Mesenchymal stem cell (in vitro differentiated cells and primary cell): ENCODE data around the gene UCN.
"Not testable (repeated sequence)": the region's sequence is repeated elsewhere in the genome, so short reads cannot be mapped to it uniquely, and the experiment has no call there.

ENCODE experiments used
- DNase-seq: peaks from one replicate; pipeline ENCODE4 v3.0.0-alpha.2; 2013
- H2AFZ ChIP-seq: one replicate; pipeline ENCODE4 v1.6.1; 2013; ENCODE audit warnings: low read depth, mild to moderate bottlenecking, control low read depth, inconsistent platforms, low read length, moderate library complexity
- H2AK5ac ChIP-seq: 2 replicates; pipeline ENCODE4 v1.6.1; 2013; ENCODE audit warnings: low read length, moderate library complexity, mild to moderate bottlenecking, inconsistent platforms; ENCODE audit not compliant: severe bottlenecking
- H2BK120ac ChIP-seq: one replicate; pipeline ENCODE4 v1.6.1; 2013; ENCODE audit warnings: low read depth, mild to moderate bottlenecking, inconsistent platforms, low read length, moderate library complexity
- H2BK12ac ChIP-seq, 2 experiments: one replicate each; pipeline ENCODE4 v1.6.1; 2013; ENCODE audit warnings: inconsistent platforms in 2 of 2, low read length in 2 of 2, mild to moderate bottlenecking in 2 of 2, moderate library complexity in 2 of 2, control low read depth in 1 of 2
- H2BK15ac ChIP-seq: one replicate; pipeline ENCODE4 v1.6.1; 2013; ENCODE audit warnings: mild to moderate bottlenecking, low read depth, inconsistent platforms; ENCODE audit not compliant: poor library complexity, severe bottlenecking
- H2BK5ac ChIP-seq: 2 replicates; pipeline ENCODE4 v1.6.1; 2013; ENCODE audit warnings: low read depth, mild to moderate bottlenecking, low read length, control low read depth, inconsistent platforms; ENCODE audit not compliant: poor library complexity, severe bottlenecking
- H3K14ac ChIP-seq, 2 experiments: one replicate each; pipeline ENCODE4 v1.6.1; 2013; ENCODE audit warnings: inconsistent platforms in 2 of 2, low read length in 2 of 2, control low read depth in 1 of 2, mild to moderate bottlenecking in 1 of 2, moderate library complexity in 1 of 2
- H3K18ac ChIP-seq, 2 experiments: one replicate each; pipeline ENCODE4 v1.6.1; 2013; ENCODE audit warnings: inconsistent platforms in 2 of 2, low read length in 2 of 2, control low read depth in 1 of 2, low read depth in 1 of 2, mild to moderate bottlenecking in 1 of 2
- H3K23ac ChIP-seq, 2 experiments: one replicate each; pipeline ENCODE4 v1.6.1; 2013; ENCODE audit warnings: inconsistent platforms in 2 of 2, low read length in 2 of 2, mild to moderate bottlenecking in 2 of 2, moderate library complexity in 2 of 2, control low read depth in 1 of 2
- H3K27ac ChIP-seq: 2 replicates; pipeline ENCODE4 v1.5.1; 2013; ENCODE audit warnings: mild to moderate bottlenecking, moderate library complexity, low read length, control low read depth, inconsistent platforms; ENCODE audit not compliant: poor library complexity, severe bottlenecking
- H3K27me3 ChIP-seq, 2 experiments: 2 replicates each; pipeline versions ENCODE4 v1.6.1 to v1.7.0; 2013; ENCODE audit warnings: low read length in 2 of 2, mild to moderate bottlenecking in 2 of 2, moderate library complexity in 2 of 2, control low read depth in 1 of 2, inconsistent platforms in 1 of 2; ENCODE audit not compliant: control insufficient read depth in 1 of 2, insufficient read depth in 1 of 2
- H3K36me3 ChIP-seq, 2 experiments: 2 replicates each; pipeline versions ENCODE4 v1.6.1 to v1.7.0; 2013; ENCODE audit warnings: low read length in 2 of 2, control low read depth in 1 of 2, inconsistent platforms in 1 of 2, low read depth in 1 of 2, mild to moderate bottlenecking in 1 of 2; ENCODE audit not compliant: insufficient read depth in 2 of 2, control insufficient read depth in 1 of 2
- H3K4ac ChIP-seq, 2 experiments: one replicate each; pipeline ENCODE4 v1.6.1; 2013; ENCODE audit warnings: inconsistent platforms in 2 of 2, low read length in 2 of 2, mild to moderate bottlenecking in 2 of 2, moderate library complexity in 2 of 2, control low read depth in 1 of 2, low read depth in 1 of 2
- H3K4me1 ChIP-seq: 2 replicates; pipeline ENCODE4 v1.6.1; 2013; ENCODE audit warnings: low read depth, low read length, control low read depth; ENCODE audit not compliant: control insufficient read depth, insufficient read depth
- H3K4me2 ChIP-seq: 2 replicates; pipeline ENCODE4 v1.6.1; 2013; ENCODE audit warnings: low read length, mild to moderate bottlenecking, inconsistent platforms; ENCODE audit not compliant: poor library complexity, severe bottlenecking
- H3K4me3 ChIP-seq, 2 experiments: 2 replicates each; pipeline versions ENCODE4 v1.5.1 to v1.7.0; 2013; ENCODE audit warnings: low read length in 2 of 2, mild to moderate bottlenecking in 2 of 2, control low read depth in 1 of 2, low read depth in 1 of 2; ENCODE audit not compliant: insufficient read depth in 1 of 2
- H3K79me1 ChIP-seq: replicated peaks from 2 replicates; pipeline ENCODE4 v1.6.1; 2013; ENCODE audit warnings: mild to moderate bottlenecking, control low read depth, low read length, inconsistent platforms; ENCODE audit not compliant: poor library complexity, severe bottlenecking
- H3K9ac ChIP-seq: 2 replicates; pipeline ENCODE4 v1.7.0; 2013; ENCODE audit warnings: mild to moderate bottlenecking, low read length, moderate library complexity
- H3K9me3 ChIP-seq: 2 replicates; pipeline ENCODE4 v1.7.0; 2013; ENCODE audit warnings: mild to moderate bottlenecking, low read length; ENCODE audit not compliant: control insufficient read depth
- H4K8ac ChIP-seq: one replicate; pipeline ENCODE4 v1.6.1; 2013; ENCODE audit warnings: inconsistent platforms, mild to moderate bottlenecking, low read length, moderate library complexity
- H4K91ac ChIP-seq: one replicate; pipeline ENCODE4 v1.6.1; 2013; ENCODE audit warnings: mild to moderate bottlenecking, low read length, inconsistent platforms
- WGBS: methylation state at CpG from one replicate; pipeline ENCODE4 v1.1.7; 2013; ENCODE audit warnings: mixed read lengths; 5-methylcytosine and 5-hydroxymethylcytosine counted together

The UCN gene

DNA sequence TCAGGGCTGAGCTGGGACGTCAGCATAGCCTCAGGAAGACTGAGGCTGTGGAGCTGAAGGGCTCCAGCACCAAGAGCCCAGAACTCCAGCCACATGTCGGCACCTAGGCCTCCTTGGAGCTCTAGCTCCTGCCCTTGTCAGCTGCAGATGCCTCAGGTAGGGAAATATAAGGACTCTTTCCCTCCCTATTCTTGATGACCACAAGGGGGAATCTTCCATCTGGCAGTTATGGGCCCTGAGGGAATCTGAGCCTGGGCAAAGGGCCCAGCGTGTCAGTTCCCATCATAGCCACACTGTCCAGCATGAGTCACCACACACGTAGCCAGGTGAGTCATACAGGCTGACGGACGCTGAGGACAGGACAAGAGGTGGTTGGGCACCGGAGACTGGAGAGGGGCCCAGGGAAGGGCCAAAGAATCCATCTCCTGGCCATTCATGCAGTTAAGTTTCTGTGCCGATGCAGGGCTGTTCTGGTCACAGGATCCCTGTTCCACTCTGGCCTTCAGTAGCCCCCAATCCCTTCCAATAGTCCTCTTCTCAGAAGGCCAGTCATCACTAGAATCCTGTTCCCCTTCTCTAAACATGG is 12.8 kb upstream of the UCN start:
- Histone ChIP-seq H2AK5ac (no peak overlapping the region), H2BK12ac (peak overlapping the region in 1 of 2 experiments; percentile 45), H3K4ac (no peak overlapping the region), H3K79me1 (peaks cover 22% of the 10 kb centered on the region), H3K9me3 (no peaks in the 10 kb centered on the region), H2AFZ (no peak overlapping the region), H2BK120ac (no peak overlapping the region), H3K4me1 (peaks cover 13% of the 10 kb centered on the region), H3K4me2 (peak overlapping the region; percentile 17), H2BK15ac (no peak overlapping the region), H3K4me3 (peak overlapping the region in 1 of 2 experiments; percentile 91), H3K23ac (no peak overlapping the region), H3K27me3 (no peaks in the 10 kb centered on the region), H4K91ac (no peak overlapping the region), H3K27ac (peak overlapping the region; percentile 62), H3K36me3 (peaks cover 18 to 25% of the 10 kb centered on the region in 2 experiments), H4K8ac (no peak overlapping the region), H3K9ac (peak overlapping the region; percentile 99), H2BK5ac (no peak overlapping the region), H3K14ac (no peak overlapping the region), H3K18ac (no peak overlapping the region)
- peak; percentile 98 for DNase-seq
- WGBS = 28% methylated on average over 8 of the region's 8 CpGs

DNA sequence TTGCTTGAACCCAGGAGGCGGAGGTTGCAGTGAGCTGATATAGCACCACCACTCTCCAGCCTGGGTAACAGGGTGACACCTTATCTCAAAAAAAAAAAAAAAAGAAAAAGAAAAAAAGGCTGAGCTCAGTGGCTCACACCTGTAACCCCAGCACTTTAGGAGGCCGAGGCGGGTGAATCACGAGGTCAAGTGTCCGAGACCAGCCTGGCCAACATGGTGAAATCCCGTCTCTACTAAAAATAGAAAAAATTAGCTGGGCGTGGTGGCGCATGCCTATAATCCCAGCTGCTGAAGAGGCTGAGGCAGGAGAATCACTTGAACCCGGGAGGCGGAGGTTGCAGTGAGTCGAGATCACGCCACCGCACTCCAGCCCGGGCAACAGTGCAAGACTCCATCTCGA is 11.6 kb upstream of the UCN start:
- H3K9ac ChIP-seq, H2BK5ac ChIP-seq, H3K4me3 ChIP-seq, H4K8ac ChIP-seq, H2AK5ac ChIP-seq, H3K4ac ChIP-seq, H2BK12ac ChIP-seq, H2BK120ac ChIP-seq, H3K18ac ChIP-seq, H3K23ac ChIP-seq, DNase-seq, H3K14ac ChIP-seq, H2BK15ac ChIP-seq, H4K91ac ChIP-seq, H3K4me2 ChIP-seq, H2AFZ ChIP-seq, H3K27ac ChIP-seq, H3K27me3 ChIP-seq, H3K9me3 ChIP-seq: not testable (repeated sequence)
- WGBS = 94% methylated on average over 15 of the region's 15 CpGs
- Histone ChIP-seq H3K79me1 (peaks cover 24% of the 10 kb centered on the region), H3K4me1 (peaks cover 13% of the 10 kb centered on the region), H3K36me3 (peaks cover 21 to 27% of the 10 kb centered on the region in 2 experiments)

DNA sequence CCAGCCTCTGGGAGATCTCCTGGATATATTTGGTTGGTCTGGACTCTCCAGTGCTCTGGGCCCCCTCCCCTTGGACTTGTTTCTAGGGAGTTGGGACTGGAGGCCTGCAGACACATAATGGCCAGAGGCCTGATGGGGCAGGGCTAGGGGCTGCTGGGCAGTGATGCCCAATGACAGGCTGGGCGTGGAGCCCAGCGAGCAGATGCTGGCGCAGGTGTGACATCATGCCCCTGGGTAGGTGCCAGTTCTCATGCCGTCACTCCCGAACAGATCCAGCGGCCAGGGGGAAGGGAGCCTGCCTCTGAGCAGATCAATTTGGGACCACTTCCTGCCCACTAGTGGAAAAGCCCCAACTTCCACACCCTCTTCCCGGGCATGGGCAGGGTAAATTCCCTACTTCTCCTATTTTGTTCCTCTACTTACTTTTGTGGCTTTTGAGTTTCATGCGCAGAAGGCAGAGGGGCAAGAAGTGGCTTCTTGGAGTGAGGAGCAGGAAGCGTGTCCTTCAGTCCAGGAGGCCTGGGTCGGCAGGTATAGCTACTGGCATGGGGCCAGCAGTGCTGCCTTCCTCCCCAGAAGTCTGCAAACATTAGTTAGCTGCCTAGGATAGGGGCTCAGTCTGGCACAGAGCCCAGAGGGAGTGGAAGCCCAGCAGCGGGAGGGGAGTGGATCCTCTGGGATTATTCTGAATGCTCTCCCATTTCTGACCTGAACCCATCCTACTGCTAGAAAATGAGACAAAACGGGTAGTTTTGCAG is 8.6 kb upstream of the UCN start:
- WGBS = 96% methylated on average over 11 of the region's 12 CpGs
- no peak overlapping the region for H3K4me3 ChIP-seq
- no peak overlapping the region for H3K27ac ChIP-seq
- peaks cover 18% of the 10 kb centered on the region for H3K79me1 ChIP-seq
- peaks cover 23 to 34% of the 10 kb centered on the region in 2 experiments for H3K36me3 ChIP-seq
- H3K14ac ChIP-seq = no peak overlapping the region
- H2BK12ac ChIP-seq = no peak overlapping the region
- H3K23ac ChIP-seq = no peak overlapping the region
- H2BK120ac ChIP-seq = no peak overlapping the region
- no peak overlapping the region for H3K9ac ChIP-seq
- H2BK15ac ChIP-seq = no peak overlapping the region
- H2BK5ac ChIP-seq = no peak overlapping the region
- no peak overlapping the region for H2AK5ac ChIP-seq
- H3K4me2 ChIP-seq = no peak overlapping the region
- no peaks in the 10 kb centered on the region for H3K27me3 ChIP-seq
- H3K9me3 ChIP-seq = no peaks in the 10 kb centered on the region
- H3K4ac ChIP-seq = no peak overlapping the region
- no peak overlapping the region for H2AFZ ChIP-seq
- peaks cover 5% of the 10 kb centered on the region for H3K4me1 ChIP-seq
- no peak for DNase-seq
- no peak overlapping the region for H4K91ac ChIP-seq
- H4K8ac ChIP-seq = no peak overlapping the region
- no peak overlapping the region for H3K18ac ChIP-seq

DNA sequence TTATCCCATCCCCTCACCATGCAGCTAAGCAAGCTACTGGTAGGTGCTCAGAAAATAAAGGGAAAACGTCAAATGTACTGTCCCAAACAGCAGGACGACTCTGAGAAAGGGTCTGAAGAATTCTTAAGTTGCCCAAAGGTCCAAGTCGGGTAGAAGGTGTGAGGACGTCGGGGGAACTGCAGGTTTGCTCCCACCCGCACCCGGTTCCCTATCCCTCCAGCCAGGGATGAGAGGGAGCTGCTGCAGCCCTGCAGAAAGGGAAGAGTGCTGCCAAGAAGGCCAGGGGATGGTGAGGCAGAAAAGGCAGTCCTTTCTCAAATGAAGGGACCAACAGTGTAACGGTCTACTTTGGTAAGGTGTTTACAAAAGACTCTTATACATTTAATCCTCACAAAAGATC is 6.9 kb upstream of the UCN start:
- no peak overlapping the region for H4K91ac ChIP-seq
- H2AK5ac ChIP-seq = no peak overlapping the region
- no peak overlapping the region for H3K4me3 ChIP-seq
- H3K14ac ChIP-seq = no peak overlapping the region
- H3K4me1 ChIP-seq = no peaks in the 10 kb centered on the region
- peaks cover 30 to 46% of the 10 kb centered on the region in 2 experiments for H3K36me3 ChIP-seq
- H2BK15ac ChIP-seq = no peak overlapping the region
- DNase-seq = no peak
- H3K4me2 ChIP-seq = no peak overlapping the region
- H2BK5ac ChIP-seq = no peak overlapping the region
- no peak overlapping the region for H2BK12ac ChIP-seq
- no peak overlapping the region for H2BK120ac ChIP-seq
- no peak overlapping the region for H4K8ac ChIP-seq
- no peak overlapping the region for H2AFZ ChIP-seq
- H3K18ac ChIP-seq = no peak overlapping the region
- no peak overlapping the region for H3K9ac ChIP-seq
- H3K4ac ChIP-seq = no peak overlapping the region
- peaks cover 18% of the 10 kb centered on the region for H3K79me1 ChIP-seq
- WGBS = 76% methylated on average over 8 of the region's 8 CpGs
- H3K23ac ChIP-seq = no peak overlapping the region
- H3K27me3 ChIP-seq = no peaks in the 10 kb centered on the region
- no peaks in the 10 kb centered on the region for H3K9me3 ChIP-seq
- no peak overlapping the region for H3K27ac ChIP-seq
